G401.6 (cell line): Measurements from ENCODE around the gene GLIS1.

Source experiments
- FAIRE-seq: peaks from 2 replicates; lab custom pipeline; 2012; peaks lifted over from hg19 to GRCh38; lab: Jason Lieb, UNC

The GLIS1 gene

GRCh38 chr1:53505401-53505800 is 233.6 kb downstream of the GLIS1 start:
- no peak for FAIRE-seq

GRCh38 chr1:53504901-53505300 is 234.1 kb downstream of the GLIS1 start:
- no peak for FAIRE-seq

GRCh38 chr1:53503433-53504217 is 235.3 kb downstream of the GLIS1 start:
- no peak for FAIRE-seq

DNA sequence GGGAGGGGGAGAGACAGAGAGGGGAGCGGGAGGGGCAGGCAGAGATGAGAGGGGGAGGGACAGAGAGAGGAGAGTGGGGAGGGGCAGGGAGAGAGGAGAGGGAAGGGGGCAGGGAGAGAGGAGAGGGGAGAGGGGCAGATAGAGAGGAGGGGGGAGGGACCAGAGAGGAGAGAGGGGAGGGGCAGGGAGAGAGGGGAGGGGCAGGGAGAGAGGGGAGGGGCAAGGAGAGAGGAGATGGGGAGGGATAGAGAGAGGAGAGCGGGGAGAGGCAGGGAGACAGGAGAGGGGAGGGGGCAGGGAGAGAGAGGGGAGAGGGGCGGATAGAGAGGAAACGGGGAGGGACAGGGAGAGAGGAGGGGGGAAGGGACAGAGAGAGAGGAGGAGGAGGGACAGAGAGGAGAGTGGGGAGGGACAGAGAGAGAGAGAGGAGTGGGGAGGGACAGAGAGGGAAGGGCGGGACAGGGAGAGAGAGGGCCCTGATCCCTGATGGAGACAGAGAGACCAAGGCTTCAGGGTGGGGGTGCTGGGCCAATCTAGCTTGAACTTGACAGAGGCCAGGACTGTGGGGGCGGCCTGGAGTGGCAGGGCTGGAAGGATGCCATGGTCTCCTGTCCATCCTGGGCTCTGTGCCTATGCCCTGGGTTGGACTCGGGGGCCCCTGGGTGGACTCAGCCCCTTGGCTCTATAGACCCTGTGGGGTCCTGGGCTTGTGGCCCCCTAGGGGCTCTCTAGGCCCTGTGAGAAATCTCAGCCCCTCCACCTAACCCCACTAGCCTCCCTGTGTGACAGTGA is 236.1 kb downstream of the GLIS1 start:
- no peak for FAIRE-seq

- FAIRE-seq: no peak
Observed at GRCh38 chr1:53501065-53502005, 237.6 kb downstream of the GLIS1 start.

DNA sequence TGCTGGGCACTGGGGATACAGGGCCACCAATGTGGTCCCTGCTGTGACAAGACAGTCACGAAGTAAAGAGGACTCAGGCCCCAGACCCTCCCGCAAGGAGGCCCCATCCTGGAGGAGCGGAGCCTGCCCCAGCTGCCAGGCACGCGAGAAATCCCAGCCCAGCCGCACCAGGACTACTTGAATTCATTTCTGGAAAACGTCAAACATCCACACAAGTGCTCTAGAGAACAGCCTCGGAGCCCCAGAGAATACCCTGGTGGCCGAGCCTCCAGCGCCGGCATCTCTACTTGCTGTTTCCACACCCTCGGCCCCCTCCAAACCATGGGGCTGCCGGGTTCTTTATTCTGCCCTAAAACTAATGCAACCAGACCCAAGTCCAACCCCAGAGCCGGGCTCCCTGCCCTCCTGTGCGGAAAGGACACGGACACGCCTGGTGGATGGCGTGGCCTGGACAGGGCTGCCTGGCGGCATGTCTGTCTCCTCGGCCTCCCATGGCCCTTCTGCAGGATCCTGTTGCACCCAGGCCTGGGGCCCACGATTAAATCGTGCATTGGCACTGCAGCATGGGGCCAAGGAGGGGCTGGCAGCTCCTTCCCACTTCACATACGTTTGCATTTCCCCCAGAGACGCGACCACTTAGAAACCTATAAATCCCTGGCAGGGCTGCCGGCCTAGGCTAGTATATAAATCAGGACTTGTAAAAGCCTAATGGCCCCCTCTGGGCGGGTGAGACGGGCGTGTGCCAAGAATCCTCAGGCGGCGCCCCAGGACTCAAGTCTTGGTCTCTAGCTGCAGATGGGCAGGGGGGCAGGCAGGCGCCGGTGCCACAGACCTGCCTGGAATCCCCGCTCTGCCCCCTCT is 238.5 kb downstream of the GLIS1 start:
- FAIRE-seq: no peak

DNA sequence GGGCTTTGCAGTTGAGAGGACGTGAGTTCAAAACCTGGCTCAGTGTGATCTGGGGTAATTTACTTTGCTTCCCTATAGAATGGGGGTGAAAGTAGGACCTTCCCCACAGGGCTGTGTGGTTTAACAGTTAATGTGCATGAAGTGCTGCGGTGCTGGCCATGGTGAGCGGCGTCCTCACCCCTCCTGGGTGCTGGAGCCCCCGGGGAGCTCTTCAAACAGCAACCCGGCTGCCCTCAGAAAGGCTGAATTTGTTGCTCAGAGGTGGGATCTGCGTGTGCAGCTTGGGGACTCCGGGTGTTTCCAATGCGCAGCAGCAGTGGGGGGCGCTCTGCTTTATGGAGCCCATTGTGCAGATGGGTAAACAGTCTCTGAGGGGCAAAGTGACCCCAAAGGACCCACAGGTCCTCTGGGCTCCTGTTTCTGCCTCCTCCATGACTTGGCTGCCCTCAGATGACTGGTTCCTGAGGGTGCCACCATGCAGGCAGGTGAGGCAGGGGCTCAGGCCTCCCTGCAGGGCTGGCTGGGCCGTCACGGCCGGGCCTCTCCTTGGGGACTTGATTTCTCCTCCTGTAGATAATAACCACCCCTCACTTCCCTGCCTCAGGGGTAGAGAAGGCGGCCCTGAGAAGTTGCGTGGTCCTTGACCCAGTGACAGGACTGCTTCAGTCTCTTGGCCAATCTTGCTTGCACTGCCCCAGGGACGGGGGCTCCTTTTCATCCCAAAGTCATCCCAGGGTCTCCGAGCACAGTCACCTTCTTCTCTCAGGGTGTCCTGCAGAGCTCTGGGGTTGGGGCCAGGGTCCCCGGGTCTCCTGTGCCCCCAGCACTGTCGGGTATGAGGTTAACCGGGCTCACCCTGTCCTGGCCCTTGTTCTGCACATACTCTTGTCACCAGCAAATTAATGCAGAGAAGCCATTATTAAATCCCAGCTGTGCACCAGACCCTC is 239.4 kb downstream of the GLIS1 start:
- FAIRE-seq: no peak

DNA sequence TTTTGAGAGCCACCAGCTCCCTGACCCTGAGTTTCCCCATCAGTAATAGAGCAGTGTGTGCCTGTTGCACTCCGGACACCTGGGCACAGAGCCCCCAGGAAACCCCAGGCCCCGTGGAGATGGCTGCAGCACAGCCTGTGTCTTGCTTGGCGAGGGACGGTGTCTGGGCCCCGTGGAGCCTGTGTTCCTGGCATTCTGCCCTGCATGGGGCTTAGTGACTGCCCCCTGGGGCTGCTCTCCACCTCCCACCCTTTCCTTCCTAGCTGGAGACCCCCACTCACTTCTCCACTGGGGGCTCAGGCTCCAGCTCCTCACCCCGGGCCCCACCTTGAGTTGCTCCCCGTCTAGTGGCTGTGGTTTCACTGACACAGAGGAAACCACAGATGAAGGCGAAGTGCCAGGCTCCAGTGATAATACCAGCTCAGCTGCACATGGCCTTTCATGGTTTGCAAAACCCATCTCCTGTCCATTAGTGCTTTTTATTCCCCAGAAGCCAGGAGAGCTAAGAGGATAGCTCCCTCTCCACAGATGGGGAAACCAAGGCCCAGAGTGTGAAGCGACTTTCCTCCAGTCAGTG is 240.3 kb downstream of the GLIS1 start:
- no peak for FAIRE-seq

- no peak for FAIRE-seq
Observed at GRCh38 chr1:53495633-53496345, 243.2 kb downstream of the GLIS1 start.

- FAIRE-seq: no peak
Observed at GRCh38 chr1:53490351-53490750, 248.6 kb downstream of the GLIS1 start.

- no peak for FAIRE-seq
Observed at GRCh38 chr1:53486395-53487026, 252.5 kb downstream of the GLIS1 start.

- peak; percentile 83 for FAIRE-seq
Observed at GRCh38 chr1:53485478-53486394, 253.2 kb downstream of the GLIS1 start.

DNA sequence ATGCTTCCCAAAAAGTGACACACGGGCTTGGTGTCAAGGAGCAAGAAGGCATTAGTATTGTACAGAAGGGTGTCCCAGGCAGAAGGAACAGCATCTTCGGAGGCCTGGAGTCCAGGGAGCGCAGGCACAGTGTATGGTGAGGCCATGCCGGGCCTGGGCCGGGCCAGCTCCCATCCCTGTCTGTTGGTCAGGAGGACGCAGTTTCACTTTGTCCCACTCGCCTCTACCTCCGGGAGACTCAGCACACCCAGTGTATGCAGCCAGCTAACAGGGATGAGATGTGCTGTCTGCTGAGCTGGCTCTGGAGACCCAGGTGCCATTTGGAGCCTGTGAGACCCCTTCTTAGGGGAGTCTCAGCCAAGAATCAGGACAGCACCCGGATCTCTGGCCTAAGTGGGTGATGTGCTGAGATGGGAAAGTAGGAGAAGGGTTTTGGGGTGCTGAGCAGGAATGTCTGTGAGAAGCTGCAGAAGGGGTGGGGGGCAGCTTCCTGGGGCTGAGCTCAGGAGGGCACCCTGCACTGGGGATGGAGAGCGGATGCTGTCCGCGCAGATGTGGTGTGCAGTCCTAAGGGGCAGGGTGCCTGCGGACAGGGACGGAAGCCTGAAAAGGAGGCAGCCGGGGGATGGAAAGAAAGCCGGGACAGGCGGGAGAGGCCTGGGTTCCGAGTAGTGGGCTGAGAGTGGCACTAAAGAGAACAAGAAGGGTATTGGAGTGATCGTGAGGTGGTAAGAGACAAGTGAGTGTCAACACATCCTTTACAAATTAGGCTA is 254.1 kb downstream of the GLIS1 start:
- no peak for FAIRE-seq

GRCh38 chr1:53483656-53484055 is 255.3 kb downstream of the GLIS1 start:
- no peak for FAIRE-seq

GRCh38 chr1:53483170-53483569 is 255.8 kb downstream of the GLIS1 start:
- FAIRE-seq: no peak

- FAIRE-seq: no peak
Observed at GRCh38 chr1:53482441-53483153, 256.4 kb downstream of the GLIS1 start.
